HL-60 (cell line): Measurements from ENCODE around the gene SDC4.

Source experiments
- DNase-seq, 2 experiments: peaks; one replicate each; pipeline ENCODE4 v3.0.0-alpha.2; 2010 to 2020; ENCODE audit warnings: low read depth in 1 of 2, low spot score in 1 of 2
- H3K27ac ChIP-seq: fragments of 250-450 bp; sonication (Bioruptor Pico); replicated peaks from 2 replicates; pipeline ENCODE4 v1.5.1; 2020; ENCODE audit warnings: mild to moderate bottlenecking, moderate library complexity
- H3K27me3 ChIP-seq: fragments of 250-450 bp; sonication (Bioruptor Pico); 2 replicates; pipeline ENCODE4 v1.5.1; 2021; ENCODE audit warnings: mild to moderate bottlenecking, moderate library complexity; ENCODE audit not compliant: insufficient read depth, poor library complexity, severe bottlenecking
- H3K4me3 ChIP-seq: replicated peaks from 2 replicates; pipeline ENCODE4 v1.5.1; 2011; ENCODE audit warnings: mild to moderate bottlenecking, control low read depth, low read length; ENCODE audit not compliant: insufficient read depth
- GABPA ChIP-seq: IDR thresholded peaks from 2 replicates; pipeline ENCODE4 v1.6.1; 2012; ENCODE audit warnings: low read depth
- POLR2AphosphoS5 ChIP-seq: IDR thresholded peaks from 2 replicates; pipeline ENCODE4 v1.6.1; 2012; ENCODE audit warnings: low read depth
- SPI1 ChIP-seq: IDR thresholded peaks from 2 replicates; pipeline ENCODE4 v1.6.1; 2012; ENCODE audit warnings: low read depth, mild to moderate bottlenecking, borderline replicate concordance
- long read RNA-seq: library from polyadenylated mRNA; unstranded; transcript quantifications from one replicate; pipeline ENCODE4 v2.0.0, GENCODE V29; 2020
- TF ChIP-seq, protein P1 (sequence below): IDR thresholded peaks from 2 replicates; pipeline ENCODE4 v1.6.1; 2012; ENCODE audit warnings: low read depth; ENCODE audit not compliant: insufficient replicate concordance
- TF ChIP-seq, protein P2 (sequence below): IDR thresholded peaks from one replicate; pipeline ENCODE4 v1.5.1; 2011; ENCODE audit warnings: low read length, control low read depth, inconsistent platforms; ENCODE audit not compliant: insufficient read depth

SDC4 gene, protein sequence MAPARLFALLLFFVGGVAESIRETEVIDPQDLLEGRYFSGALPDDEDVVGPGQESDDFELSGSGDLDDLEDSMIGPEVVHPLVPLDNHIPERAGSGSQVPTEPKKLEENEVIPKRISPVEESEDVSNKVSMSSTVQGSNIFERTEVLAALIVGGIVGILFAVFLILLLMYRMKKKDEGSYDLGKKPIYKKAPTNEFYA
- long read RNA-seq, transcript SDC4-201 (5 exons, 2,613 nt): major isoform, 6 of 6 reads
- long read RNA-seq, partial matches to known transcripts: 0 of 6 reads
- long read RNA-seq, other reads (novel, unspliced or antisense): 0 of 6 reads

DNA sequence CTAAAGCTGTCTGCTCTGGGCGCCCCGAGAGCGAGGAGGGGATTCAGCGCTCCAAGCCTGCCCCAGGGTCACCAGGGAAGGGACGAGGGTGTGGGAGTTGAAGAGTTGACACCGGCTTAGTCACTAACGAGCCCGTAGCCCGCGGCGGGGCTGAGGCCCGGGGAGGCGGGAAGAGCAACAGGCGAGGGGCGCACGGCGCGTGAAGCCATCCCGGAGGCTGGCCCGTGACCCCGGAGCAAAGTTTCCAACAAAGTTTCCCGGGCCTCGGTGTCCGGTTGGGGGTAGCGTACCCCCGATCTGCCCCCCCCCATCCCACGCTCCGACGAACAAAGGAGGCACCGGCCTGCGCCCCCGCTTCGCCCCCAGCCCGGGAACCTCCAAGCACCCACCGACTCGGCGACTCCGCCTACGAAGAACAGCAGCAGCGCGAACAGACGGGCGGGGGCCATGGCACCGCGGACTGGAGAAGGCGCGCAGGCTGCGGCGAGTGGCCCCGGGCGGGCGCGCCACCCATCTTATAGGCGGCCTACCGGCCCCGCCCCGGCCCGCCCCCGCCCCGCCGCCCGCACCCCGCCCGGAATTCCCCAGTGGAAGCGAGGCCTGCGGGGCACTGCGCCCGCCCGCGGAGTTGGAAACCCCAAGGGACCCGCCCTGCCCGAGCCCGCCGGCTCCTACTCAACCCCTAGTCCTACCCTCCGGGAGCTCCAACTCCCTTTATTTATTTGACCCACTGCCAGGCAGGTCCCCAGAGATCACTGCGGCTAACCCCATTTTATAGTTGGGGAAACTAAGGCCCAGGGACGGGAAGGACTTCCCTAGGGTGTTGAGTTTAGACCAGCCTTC lies at the start of gene SDC4:
Gene SDC4, minus strand, starts transcription at position 489 of the 843 bp plus-strand sequence. Its CDS starts 40 bp downstream, at position 449.
- no peak within 1 kb of the TSS for H3K27ac ChIP-seq
- TF ChIP-seq, protein P1, sequence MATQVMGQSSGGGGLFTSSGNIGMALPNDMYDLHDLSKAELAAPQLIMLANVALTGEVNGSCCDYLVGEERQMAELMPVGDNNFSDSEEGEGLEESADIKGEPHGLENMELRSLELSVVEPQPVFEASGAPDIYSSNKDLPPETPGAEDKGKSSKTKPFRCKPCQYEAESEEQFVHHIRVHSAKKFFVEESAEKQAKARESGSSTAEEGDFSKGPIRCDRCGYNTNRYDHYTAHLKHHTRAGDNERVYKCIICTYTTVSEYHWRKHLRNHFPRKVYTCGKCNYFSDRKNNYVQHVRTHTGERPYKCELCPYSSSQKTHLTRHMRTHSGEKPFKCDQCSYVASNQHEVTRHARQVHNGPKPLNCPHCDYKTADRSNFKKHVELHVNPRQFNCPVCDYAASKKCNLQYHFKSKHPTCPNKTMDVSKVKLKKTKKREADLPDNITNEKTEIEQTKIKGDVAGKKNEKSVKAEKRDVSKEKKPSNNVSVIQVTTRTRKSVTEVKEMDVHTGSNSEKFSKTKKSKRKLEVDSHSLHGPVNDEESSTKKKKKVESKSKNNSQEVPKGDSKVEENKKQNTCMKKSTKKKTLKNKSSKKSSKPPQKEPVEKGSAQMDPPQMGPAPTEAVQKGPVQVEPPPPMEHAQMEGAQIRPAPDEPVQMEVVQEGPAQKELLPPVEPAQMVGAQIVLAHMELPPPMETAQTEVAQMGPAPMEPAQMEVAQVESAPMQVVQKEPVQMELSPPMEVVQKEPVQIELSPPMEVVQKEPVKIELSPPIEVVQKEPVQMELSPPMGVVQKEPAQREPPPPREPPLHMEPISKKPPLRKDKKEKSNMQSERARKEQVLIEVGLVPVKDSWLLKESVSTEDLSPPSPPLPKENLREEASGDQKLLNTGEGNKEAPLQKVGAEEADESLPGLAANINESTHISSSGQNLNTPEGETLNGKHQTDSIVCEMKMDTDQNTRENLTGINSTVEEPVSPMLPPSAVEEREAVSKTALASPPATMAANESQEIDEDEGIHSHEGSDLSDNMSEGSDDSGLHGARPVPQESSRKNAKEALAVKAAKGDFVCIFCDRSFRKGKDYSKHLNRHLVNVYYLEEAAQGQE: no peak
- TF ChIP-seq GABPA (no peak), POLR2AphosphoS5 (no peak), SPI1 (no peak)
- TF ChIP-seq, protein P2, sequence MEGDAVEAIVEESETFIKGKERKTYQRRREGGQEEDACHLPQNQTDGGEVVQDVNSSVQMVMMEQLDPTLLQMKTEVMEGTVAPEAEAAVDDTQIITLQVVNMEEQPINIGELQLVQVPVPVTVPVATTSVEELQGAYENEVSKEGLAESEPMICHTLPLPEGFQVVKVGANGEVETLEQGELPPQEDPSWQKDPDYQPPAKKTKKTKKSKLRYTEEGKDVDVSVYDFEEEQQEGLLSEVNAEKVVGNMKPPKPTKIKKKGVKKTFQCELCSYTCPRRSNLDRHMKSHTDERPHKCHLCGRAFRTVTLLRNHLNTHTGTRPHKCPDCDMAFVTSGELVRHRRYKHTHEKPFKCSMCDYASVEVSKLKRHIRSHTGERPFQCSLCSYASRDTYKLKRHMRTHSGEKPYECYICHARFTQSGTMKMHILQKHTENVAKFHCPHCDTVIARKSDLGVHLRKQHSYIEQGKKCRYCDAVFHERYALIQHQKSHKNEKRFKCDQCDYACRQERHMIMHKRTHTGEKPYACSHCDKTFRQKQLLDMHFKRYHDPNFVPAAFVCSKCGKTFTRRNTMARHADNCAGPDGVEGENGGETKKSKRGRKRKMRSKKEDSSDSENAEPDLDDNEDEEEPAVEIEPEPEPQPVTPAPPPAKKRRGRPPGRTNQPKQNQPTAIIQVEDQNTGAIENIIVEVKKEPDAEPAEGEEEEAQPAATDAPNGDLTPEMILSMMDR: no peak
- peak within 1 kb of the TSS; percentile 38 for H3K4me3 ChIP-seq
- DNase-seq: no peak
- peaks cover 10% of the 10 kb centered on the region for H3K27me3 ChIP-seq

DNA sequence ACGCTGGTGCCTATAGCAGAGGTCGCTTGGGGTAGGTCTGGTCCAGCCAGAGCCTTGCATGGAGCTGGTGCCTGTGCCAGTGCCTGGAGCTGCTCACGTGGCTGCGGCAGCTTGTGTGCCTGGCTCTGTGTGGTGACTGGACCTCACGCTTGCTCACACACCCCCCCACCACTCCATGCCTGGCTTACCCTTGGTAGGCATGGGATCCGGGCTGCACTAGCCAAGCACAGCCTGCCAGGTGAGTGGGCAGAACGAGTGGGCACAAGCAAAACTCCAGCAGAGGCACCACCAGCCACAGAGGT lies 46.8 kb upstream of the SDC4 start:
- no peaks in the 10 kb centered on the region for H3K27me3 ChIP-seq
- no peak for TF ChIP-seq GABPA
- TF ChIP-seq SPI1: no peak
- TF ChIP-seq, protein P1: no peak
- TF ChIP-seq POLR2AphosphoS5: no peak
- H3K27ac ChIP-seq: no peak overlapping the region
- H3K4me3 ChIP-seq: no peak overlapping the region
- DNase-seq: no peak

DNA sequence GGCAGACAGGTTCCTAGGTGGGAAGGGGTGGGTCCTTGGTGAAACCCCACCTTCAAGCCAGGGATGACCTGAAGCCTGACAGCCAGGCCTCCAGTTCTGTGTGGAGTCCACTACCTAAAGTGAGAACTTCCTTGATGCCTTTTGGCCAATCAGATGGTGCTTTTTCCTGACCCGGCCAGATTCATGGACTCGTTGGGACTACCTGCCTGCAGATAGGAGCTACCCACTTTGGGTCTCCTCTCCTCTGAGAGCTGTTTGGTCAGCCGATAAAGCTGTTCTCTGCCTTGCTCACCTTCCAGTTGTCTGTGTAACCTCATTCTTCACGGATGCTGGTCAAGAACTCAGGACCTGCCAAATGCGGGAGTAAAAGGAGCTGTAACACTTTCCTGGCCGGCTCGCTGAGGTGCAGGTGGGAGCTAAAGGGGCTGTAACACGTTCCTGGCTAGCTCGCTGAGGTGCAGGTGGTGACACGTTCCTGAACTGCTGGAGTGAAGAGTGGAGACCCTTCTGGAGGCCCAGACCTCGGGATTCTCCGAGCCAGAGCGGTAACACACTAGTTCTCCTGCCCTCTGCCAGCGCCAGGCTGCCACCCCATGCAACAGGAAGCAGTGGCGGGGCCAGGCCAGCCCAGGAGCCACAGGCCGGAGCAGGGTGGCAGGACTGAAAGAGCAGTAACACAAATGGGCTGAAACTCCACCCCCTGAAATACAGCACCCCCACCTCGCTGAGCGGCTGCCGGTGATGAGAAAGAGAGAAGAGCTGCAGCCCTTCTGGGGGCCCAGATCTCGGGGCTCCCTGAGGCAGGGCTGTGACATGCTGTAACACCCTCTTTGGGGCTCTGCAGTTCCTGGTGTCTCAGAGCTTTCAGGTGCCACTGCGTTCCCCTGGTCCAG lies 46.2 kb upstream of the SDC4 start:
- H3K27me3 ChIP-seq: no peaks in the 10 kb centered on the region
- no peak for DNase-seq
- no peak overlapping the region for H3K4me3 ChIP-seq
- TF ChIP-seq SPI1 (no peak), POLR2AphosphoS5 (no peak), GABPA (no peak)
- TF ChIP-seq, protein P2: no peak
- TF ChIP-seq, protein P1: no peak
- no peak overlapping the region for H3K27ac ChIP-seq
